ENCODE measurements around the gene IRAK4.
A peak's percentile ranks its signal among the peaks of the same experiment; 100 is the strongest.

The IRAK4 gene

DNA sequence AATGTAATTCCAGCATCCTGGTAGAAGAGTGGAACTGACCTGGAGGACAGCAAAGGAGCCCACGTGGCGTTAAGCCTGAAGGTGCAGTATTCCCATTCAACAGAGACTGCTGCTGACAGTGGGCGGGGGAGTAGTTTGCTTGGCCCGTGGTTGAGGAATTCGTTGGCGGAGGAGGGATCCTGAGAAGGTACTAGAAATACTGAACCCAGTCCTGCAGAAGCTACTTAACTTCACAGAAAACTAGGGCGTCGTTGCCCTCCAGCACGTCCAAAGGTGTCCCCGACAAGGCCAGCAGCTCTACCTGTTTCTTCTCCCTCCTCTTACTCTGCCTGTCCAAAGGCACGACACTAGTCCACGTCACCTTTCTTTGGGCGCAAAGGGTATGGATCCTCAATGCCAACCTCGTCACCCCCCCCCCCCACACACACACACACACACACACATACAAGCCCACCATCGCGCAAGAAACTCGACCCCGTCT lies 464 bp upstream of the IRAK4 start:
- TF ChIP-seq, protein P1, sequence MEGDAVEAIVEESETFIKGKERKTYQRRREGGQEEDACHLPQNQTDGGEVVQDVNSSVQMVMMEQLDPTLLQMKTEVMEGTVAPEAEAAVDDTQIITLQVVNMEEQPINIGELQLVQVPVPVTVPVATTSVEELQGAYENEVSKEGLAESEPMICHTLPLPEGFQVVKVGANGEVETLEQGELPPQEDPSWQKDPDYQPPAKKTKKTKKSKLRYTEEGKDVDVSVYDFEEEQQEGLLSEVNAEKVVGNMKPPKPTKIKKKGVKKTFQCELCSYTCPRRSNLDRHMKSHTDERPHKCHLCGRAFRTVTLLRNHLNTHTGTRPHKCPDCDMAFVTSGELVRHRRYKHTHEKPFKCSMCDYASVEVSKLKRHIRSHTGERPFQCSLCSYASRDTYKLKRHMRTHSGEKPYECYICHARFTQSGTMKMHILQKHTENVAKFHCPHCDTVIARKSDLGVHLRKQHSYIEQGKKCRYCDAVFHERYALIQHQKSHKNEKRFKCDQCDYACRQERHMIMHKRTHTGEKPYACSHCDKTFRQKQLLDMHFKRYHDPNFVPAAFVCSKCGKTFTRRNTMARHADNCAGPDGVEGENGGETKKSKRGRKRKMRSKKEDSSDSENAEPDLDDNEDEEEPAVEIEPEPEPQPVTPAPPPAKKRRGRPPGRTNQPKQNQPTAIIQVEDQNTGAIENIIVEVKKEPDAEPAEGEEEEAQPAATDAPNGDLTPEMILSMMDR (IDR thresholded peaks at IDR 0.05; ENCODE audit: unreplicated experiment in 3 of 3), result no peak
- H3K36me3 Mint-ChIP-seq (ENCODE audit: low read depth), result peaks cover 7% of the 10 kb centered on the region
- peak overlapping the region; percentile 82 to 90 (median 86) for H3K4me3 Mint-ChIP-seq
- H3K4me1 Mint-ChIP-seq, result peaks cover 9% of the 10 kb centered on the region
- no peaks in the 10 kb centered on the region for H3K27me3 Mint-ChIP-seq (ENCODE audit: low read depth)
- H3K9me3 Mint-ChIP-seq, result no peaks in the 10 kb centered on the region
- H3K27ac Mint-ChIP-seq, result peak overlapping the region; percentile 0 to 86 (median 85)

DNA sequence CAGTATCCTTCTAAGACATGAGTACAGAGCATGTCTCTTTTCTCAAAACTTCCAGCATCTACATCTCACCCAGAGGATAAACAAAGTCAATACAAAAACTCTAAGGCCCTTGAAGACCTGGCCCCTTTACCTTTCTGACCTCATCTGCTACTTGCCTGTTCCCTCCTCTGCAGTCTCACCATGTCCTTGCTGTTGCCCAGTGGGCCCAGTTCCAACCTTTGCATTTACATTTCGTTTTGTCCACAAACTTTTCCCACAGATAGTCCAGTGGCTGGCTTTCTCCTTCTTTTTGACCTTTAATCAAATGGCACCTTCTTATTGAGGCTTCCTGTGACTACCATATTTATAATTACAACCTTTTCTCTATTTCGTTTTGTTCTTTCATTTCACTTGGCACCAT lies 1.6 kb downstream of the IRAK4 start:
- H3K9me3 Mint-ChIP-seq, result no peaks in the 10 kb centered on the region
- peak overlapping the region; percentile 60 to 79 (median 71) for H3K4me3 Mint-ChIP-seq
- TF ChIP-seq, protein P1 (IDR thresholded peaks at IDR 0.05; ENCODE audit: unreplicated experiment in 3 of 3), result no peak
- peak overlapping the region in 1 of 3 experiments; percentile 42 for H3K27ac Mint-ChIP-seq
- H3K36me3 Mint-ChIP-seq (ENCODE audit: low read depth), result no peaks in the 10 kb centered on the region
- no peaks in the 10 kb centered on the region for H3K27me3 Mint-ChIP-seq (ENCODE audit: low read depth)
- H3K4me1 Mint-ChIP-seq, result peaks cover 9% of the 10 kb centered on the region

DNA sequence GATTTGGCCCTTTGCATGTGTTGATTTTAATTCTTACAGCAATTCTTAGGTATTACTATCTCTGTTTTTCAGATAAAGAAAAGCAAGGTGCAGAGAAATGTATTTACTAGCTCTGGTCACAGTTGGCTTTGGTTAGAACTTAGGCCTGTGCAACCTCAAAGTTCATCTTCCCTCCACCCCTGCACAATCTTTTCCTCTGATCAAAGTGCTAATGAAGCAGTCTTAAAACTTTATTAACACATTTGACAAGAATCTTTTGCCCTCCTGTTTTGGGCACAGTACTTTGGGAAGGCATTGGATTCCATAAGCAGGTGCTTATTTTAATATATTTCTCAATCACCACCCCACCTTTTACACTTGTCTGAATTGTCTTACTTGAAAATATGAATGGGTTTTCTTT lies 2.7 kb downstream of the IRAK4 start:
- Mint-ChIP-seq H3K36me3 (ENCODE audit: low read depth) (no peaks in the 10 kb centered on the region), H3K4me1 (peaks cover 9% of the 10 kb centered on the region), H3K4me3 (no peak overlapping the region)

DNA sequence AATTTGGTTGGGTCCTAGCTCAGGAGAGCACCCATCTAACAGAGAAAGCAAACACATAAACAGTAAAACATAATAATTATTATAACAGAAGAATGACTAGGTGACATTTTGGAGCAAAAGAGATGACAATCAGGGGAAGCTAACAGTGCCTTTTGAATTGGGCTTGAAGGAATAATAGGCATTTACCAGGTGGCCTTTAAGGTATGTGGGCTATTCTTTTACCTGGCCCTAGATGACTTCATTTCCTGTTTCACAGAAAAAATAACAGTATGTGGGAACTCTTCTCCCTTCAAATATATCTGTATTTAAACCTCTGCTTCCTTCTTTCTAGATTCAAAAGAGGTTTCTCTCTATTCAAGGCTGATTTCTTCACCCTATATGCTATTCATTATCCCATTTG lies 3.8 kb downstream of the IRAK4 start:
- H3K27me3 Mint-ChIP-seq (ENCODE audit: low read depth), result no peaks in the 10 kb centered on the region
- H3K36me3 Mint-ChIP-seq (ENCODE audit: low read depth), result no peaks in the 10 kb centered on the region
- H3K4me1 Mint-ChIP-seq, result peaks cover 9% of the 10 kb centered on the region
- H3K9me3 Mint-ChIP-seq, result no peaks in the 10 kb centered on the region
- no peak overlapping the region for H3K27ac Mint-ChIP-seq
- TF ChIP-seq, protein P1 (IDR thresholded peaks at IDR 0.05; ENCODE audit: unreplicated experiment in 3 of 3), result no peak
- no peak overlapping the region for H3K4me3 Mint-ChIP-seq

More for the DNA sequence above, 2.7 kb downstream of the IRAK4 start:
- no peak overlapping the region for H3K27ac Mint-ChIP-seq
- no peaks in the 10 kb centered on the region for H3K27me3 Mint-ChIP-seq (ENCODE audit: low read depth)
- H3K9me3 Mint-ChIP-seq, result no peaks in the 10 kb centered on the region
- TF ChIP-seq, protein P1 (IDR thresholded peaks at IDR 0.05; ENCODE audit: unreplicated experiment in 3 of 3), result no peak

DNA sequence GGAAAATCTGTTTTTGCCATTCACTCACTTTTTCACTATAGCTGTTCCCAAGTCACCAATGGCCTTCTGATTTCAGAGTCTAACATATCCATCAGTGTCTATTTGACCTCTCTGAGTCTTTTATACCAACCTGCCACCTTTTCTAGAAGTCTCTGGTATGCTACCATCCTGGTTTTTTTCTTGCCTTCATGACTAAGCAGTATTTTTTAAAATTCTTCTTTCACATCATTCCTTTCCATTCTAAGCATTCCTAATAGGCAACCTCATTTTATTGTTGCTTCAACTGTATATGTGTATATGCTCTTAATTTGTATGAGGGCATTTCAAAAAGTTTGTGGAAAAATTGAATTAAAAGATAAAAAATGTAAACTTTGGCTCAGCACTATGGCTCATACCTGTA lies 5.0 kb downstream of the IRAK4 start:
- Mint-ChIP-seq H3K4me3 (no peak overlapping the region), H3K27me3 (ENCODE audit: low read depth) (no peaks in the 10 kb centered on the region), H3K9me3 (no peaks in the 10 kb centered on the region), H3K36me3 (ENCODE audit: low read depth) (no peaks in the 10 kb centered on the region), H3K27ac (no peak overlapping the region), H3K4me1 (peaks cover 9% of the 10 kb centered on the region)
- TF ChIP-seq, protein P1 (IDR thresholded peaks at IDR 0.05; ENCODE audit: unreplicated experiment in 3 of 3), result no peak

DNA sequence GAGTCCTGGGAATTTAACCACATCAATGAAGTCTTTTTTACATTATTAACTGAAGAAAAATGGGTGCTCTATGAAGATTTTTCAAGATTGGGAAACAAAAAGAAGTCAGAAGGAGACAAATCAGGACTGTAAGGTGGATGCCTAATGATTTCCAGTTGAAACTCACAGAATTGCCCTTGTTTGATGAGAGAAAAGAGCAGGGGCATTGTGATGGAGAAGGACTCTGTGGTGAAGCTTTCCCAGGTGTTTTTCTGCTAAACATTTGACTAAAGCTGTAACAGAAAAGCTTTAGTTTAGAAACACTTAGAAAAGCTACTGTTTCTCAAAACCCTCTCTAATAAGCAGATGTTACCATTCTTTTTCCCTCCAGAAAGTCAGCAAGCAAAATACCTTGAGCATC lies 5.8 kb downstream of the IRAK4 start:
- H3K4me1 Mint-ChIP-seq, result peaks cover 9% of the 10 kb centered on the region
- H3K27me3 Mint-ChIP-seq (ENCODE audit: low read depth), result no peaks in the 10 kb centered on the region
- no peaks in the 10 kb centered on the region for H3K36me3 Mint-ChIP-seq (ENCODE audit: low read depth)
- H3K4me3 Mint-ChIP-seq, result no peak overlapping the region
- TF ChIP-seq, protein P1 (IDR thresholded peaks at IDR 0.05; ENCODE audit: unreplicated experiment in 3 of 3), result no peak
- no peak overlapping the region for H3K27ac Mint-ChIP-seq
- H3K9me3 Mint-ChIP-seq, result no peaks in the 10 kb centered on the region

All from nephron (organoid).